Measurements from ENCODE around the gene HSPD1. TPM values are rescaled to one million over a fixed set of nuclear protein-coding genes. Genes with fewer than 3 reads are reported as not detected.
A peak's percentile ranks its signal among the peaks of the same experiment; 100 is the strongest.

Gene HSPD1
- total and polyA plus RNA-seq, 2 of the 13 experiments (the other 11 are each of a cell fraction or from before 2014, with no cell fraction given), result 685 to 2,610 TPM

- TF ChIP-seq ZNF18 (CRISPR knock-in tag; IDR thresholded peaks at IDR 0.05; ENCODE audit: insufficient replicate concordance) (no peak), RFXAP (CRISPR knock-in tag; IDR thresholded peaks at IDR 0.05; ENCODE audit: borderline replicate concordance) (peak; percentile 50; the same call in 1 of the 2 replicates), SIN3A (IDR thresholded peaks at IDR 0.05; ENCODE audit: borderline replicate concordance, low read depth, low read length) (peak; percentile 74; the same call in 1 of the 2 replicates), KLF9 (CRISPR knock-in tag; IDR thresholded peaks at IDR 0.05; ENCODE audit: low read depth) (no peak), KDM3A (CRISPR knock-in tag; IDR thresholded peaks at IDR 0.05; ENCODE audit: low read depth) (no peak), ZNF430 (CRISPR knock-in tag; IDR thresholded peaks at IDR 0.05) (0 out of 2 replicates have a peak, but pooled peaks have one; percentile 5), ZNF839 (CRISPR knock-in tag; IDR thresholded peaks at IDR 0.05; ENCODE audit: borderline replicate concordance) (0 out of 2 replicates have a peak, but pooled peaks have one; percentile 7), SNAPC4 (CRISPR knock-in tag; IDR thresholded peaks at IDR 0.05) (0 out of 2 replicates have a peak, but pooled peaks have one; percentile 24), ETV6 (CRISPR knock-in tag; conservative IDR thresholded peaks at IDR 0.05) (no peak), ZNF354B (CRISPR knock-in tag; IDR thresholded peaks at IDR 0.05) (0 out of 2 replicates have a peak, but pooled peaks have one; percentile 12), NAIF1 (CRISPR knock-in tag; IDR thresholded peaks at IDR 0.05; ENCODE audit: borderline replicate concordance) (peak; percentile 83; the same call in 1 of the 2 replicates), RNF219 (CRISPR knock-in tag; IDR thresholded peaks at IDR 0.05) (peak; percentile 29; the same call in 1 of the 2 replicates), MAX (IDR thresholded peaks at IDR 0.05) (peak; percentile 69; the same call in 1 of the 2 replicates), KMT2A (CRISPR knock-in tag; IDR thresholded peaks at IDR 0.05) (0 out of 2 replicates have a peak, but pooled peaks have one; percentile 71), ZFP82 (CRISPR knock-in tag; IDR thresholded peaks at IDR 0.05; ENCODE audit: borderline replicate concordance) (no peak), ZNF737 (CRISPR knock-in tag; IDR thresholded peaks at IDR 0.05; ENCODE audit: borderline replicate concordance) (no peak), ISX (CRISPR knock-in tag; conservative IDR thresholded peaks at IDR 0.05) (no peak), BHLHE40 (IDR thresholded peaks at IDR 0.05; ENCODE audit: low read length) (peak; percentile 2; the same call in 1 of the 2 replicates), ZSCAN5A (CRISPR knock-in tag; IDR thresholded peaks at IDR 0.05; ENCODE audit: borderline replicate concordance) (no peak)
Measured at GRCh38 chr2:197498937-197499593, 575 bp downstream of the HSPD1 start (continued).
